Ramos (cell line): ENCODE results near the gene CHRDL2.
"Not testable (repeated sequence)": the region's sequence is repeated elsewhere in the genome, so short reads cannot be mapped to it uniquely, and the experiment has no call there.

Experiments
- in situ Hi-C: fragments of 300-500 bp; cut with MboI; formaldehyde crosslinking; loops from one replicate; pipeline ENCODE4 v1.14.3; 2022; ENCODE audit warnings: low sequenced_read_pairs; ENCODE audit not compliant: unreplicated experiment

The CHRDL2 gene, protein sequence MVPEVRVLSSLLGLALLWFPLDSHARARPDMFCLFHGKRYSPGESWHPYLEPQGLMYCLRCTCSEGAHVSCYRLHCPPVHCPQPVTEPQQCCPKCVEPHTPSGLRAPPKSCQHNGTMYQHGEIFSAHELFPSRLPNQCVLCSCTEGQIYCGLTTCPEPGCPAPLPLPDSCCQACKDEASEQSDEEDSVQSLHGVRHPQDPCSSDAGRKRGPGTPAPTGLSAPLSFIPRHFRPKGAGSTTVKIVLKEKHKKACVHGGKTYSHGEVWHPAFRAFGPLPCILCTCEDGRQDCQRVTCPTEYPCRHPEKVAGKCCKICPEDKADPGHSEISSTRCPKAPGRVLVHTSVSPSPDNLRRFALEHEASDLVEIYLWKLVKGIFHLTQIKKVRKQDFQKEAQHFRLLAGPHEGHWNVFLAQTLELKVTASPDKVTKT

DNA sequence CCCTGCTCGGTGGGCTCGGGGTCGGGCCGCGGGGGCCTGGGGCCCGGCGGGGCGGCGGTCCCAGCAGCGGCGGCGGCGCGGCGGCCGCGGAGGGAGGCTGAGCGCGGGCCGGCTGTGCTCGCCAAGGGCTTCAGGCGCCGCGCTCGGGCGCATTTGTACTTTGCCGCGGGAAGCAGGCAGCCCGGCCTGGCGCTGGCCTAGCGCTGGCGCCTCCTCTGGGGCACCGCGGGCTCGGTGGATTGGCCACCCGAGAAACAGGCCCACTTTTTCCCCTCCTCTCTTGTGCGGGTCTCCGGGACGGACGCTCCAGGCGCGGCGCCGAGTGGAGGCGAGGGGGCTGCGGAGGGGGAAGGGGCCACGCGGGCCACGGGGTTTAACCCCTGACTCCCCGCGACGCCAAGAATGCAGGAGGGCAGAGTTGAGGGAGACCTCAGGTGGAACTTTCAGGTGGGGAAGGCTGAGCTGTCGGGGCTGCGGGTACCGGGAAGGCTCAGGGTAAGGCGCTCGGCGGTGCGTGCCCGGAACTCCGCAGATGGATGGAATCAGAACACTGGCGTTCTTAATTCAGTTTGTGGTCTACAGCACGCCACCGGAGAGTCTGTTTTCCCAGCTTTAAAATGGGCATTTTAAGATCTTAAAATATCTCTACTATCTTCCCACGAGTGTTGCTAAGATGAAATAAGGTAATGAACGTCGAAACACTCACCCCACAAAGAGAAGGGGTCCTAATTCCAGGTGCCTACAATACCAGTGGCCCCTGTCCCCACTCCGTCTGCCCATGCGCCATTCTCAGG lies at the start of gene CHRDL2:
Gene CHRDL2 (minus strand): TSS at position 126 of the 794 bp plus-strand sequence. CDS start 538 bp downstream, outside the sequence.
- in situ Hi-C loops, result no loop called here

DNA sequence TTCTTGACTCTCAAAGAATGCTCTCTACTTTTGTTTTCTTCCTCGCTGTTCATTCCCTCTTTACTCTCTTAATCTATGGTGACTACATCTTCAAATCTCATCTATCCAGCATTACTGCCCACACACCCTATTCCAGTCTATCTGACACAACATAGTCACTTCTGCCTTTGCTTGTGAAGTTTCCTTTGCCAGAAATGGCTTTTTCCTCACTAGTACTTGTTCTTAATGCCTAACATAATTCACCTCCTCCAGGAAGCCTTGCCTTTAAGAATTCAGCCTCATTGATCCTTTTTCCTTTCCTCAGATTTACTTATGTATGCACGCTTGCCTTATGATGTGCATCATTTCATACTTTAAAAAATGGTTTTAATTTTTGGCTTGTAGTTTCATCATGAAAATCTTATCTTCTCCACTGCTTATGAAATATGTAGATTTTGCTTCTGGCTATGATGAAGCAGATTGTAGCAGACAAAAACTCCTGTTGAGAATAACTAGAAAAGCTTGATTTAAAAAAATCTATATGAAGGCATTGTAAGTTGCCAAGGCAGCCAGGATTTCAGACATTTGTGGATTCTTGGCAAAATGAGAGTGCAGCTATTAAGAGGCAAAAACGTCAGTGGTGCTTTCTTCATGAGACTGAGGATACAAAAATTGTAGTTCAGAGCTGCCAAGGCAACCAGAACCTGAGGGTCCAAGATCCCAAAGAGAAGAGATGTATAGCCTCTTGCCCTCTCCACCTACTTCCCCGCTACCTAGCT lies 49.2 kb upstream of the CHRDL2 start:
- in situ Hi-C loops, result no loop called here

DNA sequence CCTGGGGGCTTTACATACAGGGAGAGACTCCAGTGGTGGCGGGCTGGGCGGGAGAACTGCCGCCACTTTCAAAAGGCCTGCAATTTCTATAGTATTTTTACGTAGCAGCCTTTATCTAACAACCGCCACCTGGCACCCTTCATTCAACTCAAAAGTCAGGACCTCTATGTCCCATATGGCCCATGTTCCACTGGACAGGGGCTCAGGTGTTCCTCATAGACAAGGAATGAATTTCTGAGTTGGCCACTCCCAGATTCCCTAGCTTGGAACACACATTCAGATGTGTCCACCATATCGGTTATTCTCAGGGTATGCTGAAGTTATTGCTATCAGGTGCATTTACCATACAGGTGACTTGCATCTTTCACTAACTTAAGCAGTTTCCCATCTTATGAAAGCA lies 47.4 kb upstream of the CHRDL2 start:
- in situ Hi-C loops, result no loop called here

DNA sequence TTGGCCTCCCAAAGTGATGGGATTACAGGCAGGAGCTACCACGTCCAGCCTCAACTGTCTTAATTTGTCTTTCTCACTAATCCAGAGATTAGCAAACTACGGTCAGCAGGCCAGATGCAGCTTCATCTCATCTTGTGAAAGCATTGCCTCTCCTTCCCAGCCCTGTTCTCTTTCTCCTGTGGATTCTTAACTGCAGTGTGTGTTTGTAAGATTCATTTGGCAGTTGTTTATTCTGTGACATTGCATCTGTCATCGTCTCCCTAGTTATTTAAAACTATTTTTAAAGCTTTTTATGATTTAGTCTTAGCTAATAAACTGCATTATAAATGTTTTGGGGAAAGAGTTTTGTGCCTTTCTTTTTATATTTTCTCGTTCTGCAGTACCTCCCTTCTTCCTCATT lies 46.7 kb upstream of the CHRDL2 start:
- in situ Hi-C loops, result no loop called here

DNA sequence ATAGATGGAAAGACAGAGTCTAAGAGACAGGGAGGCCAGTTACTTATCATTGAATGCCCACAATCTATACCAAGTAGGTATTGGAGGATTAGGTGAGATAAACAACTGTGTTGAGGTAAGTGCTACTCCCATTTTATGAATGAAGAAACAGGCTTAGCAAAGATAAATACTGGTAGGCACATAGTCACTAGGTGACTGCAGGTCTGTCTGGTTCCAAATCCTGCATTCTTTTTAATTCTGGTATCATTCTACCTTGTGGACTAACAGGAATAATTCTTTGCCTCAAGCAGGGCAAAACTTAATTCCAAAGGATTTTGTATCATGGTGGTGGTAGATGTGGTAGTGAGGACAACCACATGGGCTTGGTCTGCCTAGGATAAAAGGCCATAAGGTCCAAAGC lies 45.8 kb upstream of the CHRDL2 start:
- in situ Hi-C loops, result no loop called here

DNA sequence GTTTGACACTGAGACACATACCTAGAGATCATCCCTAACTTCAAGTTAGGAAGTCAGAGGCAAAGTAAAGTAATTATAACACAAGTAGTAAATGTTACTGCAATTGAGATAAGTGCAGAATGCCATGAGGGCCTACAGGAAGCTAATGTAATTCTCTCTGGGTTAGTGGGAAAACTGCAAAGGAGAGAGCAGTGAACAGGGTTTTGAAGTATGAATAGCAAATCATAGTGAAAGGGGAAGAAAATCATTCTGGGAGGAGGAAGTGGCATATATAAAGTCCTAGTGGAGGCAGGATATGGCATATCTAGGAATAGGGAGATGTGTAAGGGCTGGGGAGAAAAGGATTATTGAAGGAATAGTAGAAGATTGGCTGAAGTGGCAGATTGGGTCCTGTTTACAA lies 45.3 kb upstream of the CHRDL2 start:
- in situ Hi-C loops, result no loop called here

DNA sequence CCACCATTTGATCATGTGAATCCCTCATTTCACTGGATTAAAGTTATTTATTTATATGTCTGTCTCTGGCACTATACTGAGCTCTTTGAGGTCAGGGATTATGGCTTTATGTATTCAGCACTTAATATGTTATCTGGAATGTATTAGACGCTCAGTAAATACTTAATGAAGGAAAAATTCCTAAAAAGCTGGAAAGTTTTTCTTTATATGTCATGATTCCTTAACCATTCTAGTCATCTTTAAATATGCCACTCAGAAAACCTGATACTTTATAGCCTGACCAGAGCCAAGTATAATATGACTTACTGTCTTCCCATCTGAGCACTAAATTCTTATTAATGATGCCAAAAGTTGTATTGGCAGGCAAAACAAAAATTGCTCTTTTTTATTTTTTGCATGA lies 44.5 kb upstream of the CHRDL2 start:
- in situ Hi-C loops, result no loop called here

DNA sequence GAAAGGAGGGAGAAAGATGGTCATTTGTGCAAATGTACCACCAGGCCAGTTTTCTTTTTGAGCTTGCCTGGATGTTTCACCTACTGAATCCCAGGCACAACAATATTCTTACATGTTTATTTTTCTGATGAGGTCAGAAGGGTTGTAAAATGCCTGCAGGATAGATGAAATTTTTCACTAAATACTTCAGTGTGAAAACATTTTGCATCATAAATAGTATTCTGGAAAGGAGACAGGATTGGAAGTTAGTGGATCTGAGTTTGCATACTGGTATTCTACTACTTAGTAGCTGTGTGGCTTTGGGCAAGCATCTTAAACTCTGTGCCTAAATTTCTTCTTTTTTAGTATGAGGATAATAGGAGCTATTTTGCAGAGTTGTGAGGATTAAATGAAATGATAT lies 42.2 kb upstream of the CHRDL2 start:
- in situ Hi-C loops, result no loop called here

DNA sequence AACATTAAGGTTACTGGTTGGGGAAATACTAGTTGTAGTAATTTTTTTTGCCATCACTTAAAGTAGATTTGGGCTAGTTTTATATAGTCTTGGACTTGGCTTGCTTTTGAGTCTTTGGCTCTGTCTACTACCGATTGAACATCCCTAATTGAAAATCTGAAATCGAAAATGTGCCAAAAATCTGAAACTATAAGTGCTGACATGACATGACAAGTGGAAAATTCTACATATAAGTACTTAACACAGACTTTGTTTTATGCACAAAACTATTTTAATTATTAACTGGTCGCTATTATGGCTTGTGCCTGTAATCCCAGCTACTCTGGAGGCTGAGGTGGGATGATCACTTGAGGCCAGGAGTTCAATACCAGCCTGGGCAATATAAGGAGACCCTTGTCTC lies 39.9 kb upstream of the CHRDL2 start:
- in situ Hi-C loops, result no loop called here

DNA sequence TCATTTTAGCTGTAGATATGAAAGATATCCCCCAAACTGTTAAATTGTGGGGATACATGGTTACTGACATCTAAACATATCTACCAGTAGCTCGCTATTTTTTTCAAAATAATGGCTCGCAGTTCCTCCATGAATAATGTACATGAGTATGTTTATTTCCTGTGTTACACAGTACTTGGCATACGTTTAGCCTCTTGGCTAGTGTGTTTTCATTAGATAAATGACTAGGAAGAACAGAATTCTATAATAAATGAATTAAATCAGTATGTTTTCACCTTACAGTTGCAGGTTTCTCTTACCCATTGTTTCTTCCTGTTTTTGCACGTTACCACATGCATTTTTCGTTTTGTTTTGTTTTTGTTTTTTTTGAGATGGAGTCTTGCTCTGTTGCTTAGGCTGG lies 39.2 kb upstream of the CHRDL2 start:
- in situ Hi-C loops, result no loop called here

DNA sequence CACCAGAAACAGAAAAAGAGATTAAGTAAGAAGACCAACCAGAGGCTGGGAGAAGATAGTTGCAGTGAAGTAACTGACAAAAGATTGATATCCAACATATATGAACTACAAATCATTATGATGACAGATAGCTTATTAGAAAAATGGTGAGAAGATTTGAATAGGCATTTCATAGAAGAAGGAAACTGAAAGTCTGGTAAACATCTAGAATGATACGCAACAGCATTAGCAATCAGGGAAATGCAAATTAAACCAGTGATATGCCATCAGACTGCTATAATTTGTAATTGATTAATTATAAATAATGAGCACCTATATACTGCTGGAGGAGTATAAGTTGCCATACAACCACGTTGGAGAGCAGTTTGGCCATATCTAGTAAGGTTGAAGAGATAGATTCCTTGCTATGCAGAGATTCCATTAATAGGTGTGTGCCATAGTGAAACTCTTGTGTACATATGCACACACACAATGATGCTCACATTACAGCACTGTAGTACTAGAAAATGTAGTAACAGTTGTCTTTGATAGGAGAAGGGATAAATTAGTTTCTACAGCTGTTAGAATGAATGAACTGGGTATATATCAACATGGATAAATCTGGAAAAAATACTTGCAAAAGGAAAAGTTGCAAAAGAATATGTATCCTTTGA lies 38.0 kb upstream of the CHRDL2 start:
- in situ Hi-C loops, result no loop called here

DNA sequence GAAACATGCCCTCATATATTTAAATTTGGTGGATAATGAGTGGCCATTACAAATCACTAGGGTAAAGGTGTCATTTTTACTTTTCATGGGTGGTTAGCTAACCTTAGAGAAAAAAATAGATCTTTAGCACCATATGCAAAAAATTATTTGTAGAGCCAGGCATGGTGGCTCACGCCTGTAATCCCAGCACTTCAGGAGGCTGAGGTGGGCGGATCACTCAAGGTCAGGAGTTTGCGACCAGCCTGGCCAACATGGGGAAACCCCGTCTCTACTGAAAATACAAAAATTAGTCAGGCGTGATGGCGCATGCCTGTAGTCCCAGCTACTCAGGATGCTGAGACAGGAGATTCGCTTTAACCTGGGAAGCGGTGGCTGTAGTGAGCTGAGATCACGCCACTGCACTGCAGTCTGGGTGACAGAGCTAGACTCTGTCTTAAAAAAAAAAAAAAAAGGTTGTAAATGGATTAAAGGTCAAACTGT lies 37.0 kb upstream of the CHRDL2 start:
- in situ Hi-C loops, result not testable (repeated sequence)

DNA sequence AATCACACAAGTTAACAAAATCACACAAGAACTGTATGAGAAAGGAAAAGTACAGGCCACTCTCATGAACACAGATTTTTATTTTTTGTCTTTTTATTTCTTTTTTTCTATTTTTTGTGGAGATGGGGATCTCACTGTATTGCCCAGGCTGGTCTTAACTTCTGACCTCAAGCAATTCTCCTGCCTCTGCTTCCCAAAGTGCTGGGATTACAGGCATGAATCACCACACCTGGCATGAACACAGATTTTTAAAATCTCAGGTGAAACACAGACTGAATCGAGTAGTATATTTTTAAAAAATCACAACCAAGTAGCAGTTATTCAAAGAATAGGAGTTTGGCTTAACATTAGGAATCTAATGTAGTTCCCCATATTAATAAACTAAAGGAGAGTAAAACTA lies 35.7 kb upstream of the CHRDL2 start:
- in situ Hi-C loops, result no loop called here

DNA sequence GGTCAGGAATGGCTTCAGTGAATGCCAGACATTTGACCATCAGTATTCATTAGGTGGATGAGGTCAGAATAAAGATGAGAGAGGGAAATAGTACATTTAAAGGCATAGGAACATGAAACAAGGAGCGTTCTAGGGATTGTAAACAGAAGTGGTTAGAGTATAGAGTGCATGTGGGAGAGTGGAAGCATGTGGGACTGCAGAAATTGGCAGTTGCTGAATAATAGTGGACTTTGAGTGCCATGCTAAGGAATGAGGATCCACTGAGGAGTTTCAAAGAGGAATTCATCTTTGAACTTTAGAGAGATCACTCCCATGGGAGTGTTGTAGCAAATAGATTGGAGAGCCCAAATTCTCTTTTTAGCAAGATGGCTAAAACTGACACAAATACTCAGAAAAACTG lies 25.3 kb upstream of the CHRDL2 start:
- in situ Hi-C loops, result no loop called here

DNA sequence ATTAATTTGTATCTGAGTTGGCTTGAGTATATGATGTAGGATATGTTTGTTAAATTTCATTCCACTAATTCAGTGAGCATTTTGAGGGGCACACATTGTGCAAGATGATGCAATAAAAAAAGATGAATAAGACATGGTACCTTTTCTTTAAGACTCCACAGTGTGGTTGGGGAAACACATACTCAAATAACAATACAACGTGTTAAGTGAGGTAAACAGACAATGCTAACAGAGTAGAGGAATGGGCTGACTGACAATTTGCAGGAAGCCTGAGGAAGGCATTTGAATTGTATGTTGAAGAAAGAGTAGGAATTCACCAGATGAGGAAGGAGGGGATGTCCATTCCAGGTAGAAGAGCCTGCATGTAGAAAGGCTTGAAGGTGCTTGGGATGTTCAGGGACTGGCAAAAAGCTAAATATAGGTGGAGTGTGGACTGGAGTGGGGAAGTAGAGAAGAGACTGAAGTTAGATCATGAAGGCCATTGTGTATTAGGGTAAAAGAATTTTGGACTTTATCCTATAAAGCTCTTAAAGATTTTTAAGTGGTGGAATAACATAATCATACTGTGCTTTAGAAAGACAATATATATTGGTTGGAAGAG lies 24.3 kb upstream of the CHRDL2 start:
- in situ Hi-C loops, result no loop called here

DNA sequence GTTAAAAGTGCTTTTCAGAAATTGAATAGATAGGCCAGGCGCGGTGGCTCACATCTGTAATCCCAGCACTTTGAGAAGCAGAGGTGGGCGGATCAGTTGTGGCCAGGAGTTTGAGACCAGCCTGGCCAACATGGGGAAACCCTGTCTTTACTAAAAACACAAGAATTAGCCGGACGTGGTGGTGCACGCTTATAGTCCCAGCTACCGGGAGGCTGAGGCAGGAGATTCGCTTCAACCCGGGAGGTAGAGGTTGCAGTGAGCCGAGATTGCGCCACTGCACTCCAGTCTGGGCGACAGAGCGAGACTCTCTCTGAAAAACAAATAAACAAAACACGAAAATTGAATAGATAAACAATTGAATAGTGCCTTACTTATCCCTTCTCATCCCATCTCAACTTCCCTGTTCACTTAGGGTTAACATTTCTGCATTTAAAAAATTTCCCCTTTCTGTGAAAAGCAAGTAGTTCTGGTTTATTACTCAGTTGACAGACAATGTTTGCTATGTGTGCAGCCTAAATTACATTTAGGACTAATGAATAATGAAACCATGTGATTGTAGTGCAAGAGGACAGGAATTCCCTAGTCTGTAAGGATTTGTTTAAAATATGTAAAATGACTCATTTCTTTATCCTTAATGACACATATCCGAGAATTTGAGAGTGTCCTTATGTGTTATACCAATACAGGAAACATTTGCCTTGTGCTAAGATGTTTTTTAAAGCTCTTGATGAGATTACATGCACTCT lies 23.5 kb upstream of the CHRDL2 start:
- in situ Hi-C loops, result no loop called here

DNA sequence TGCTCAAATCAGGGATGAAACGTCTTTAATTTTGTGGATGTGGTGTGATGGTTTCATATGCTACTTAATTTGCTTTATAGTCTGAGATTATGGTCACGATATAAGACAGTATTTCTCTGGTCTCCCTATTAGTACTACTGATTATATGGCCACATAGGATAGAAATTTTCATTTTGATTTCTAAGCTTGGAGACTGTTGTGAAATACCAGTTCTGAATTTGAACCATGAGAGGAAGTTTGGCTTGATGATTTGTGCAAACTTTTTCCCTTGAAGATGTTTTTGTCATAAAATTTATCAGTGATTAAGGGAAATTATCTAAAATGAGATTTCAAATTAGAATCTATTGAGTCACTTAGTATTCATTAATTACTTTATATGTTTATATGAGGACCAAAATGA lies 20.1 kb upstream of the CHRDL2 start:
- in situ Hi-C loops, result no loop called here

DNA sequence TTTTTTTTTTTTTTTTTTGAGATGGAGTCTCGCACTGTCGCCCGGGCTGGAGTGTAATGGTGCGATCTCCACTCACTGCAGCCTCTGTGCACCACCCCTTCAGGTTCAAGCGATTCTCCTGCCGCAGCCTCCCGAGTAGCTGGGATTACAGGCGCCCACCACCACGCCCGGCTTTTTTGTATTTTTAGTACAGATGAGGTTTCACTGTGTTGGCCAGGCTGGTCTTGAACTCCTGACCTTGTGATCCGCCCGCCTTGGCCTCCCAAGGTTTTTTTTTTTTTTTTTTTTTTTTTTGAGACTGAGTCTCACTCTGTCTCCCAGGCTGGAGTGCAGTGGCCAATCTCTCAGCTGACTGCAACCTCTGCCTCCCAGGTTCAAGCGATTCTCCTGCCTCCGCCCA lies 19.4 kb upstream of the CHRDL2 start:
- in situ Hi-C loops, result not testable (repeated sequence)

DNA sequence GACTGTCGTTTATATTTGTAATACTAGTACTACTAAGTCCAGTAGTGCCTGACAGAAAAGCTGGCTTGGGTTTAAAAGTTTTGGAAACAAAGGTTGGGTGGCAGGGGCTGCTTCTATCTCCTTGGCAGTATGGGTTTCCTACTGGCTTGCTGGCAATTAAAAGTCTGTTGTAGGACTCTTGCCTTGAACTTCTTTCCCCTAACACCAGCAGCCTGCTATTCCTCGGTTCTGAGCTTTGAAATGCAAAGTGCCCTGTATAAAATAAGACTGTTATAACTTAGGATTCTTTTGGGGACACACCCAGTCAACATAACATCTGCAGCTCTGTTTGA lies 18.7 kb upstream of the CHRDL2 start:
- in situ Hi-C loops, result no loop called here
